ENCODE results near the gene OSGIN1.

- no peak for TF ChIP-seq POLR2A (IDR thresholded peaks at IDR 0.05)
- TF ChIP-seq CTCF (IDR thresholded peaks at IDR 0.05), result no peak
Measured at GRCh38 chr16:83924686-83925085, 28.4 kb upstream of the OSGIN1 start.
